GM19467 (cell line): ENCODE results near the gene MLLT1.

ENCODE experiments used
- ATAC-seq: cut with Tn5 transposase; IDR thresholded peaks from one replicate; pipeline ENCODE4 v1.9.1; 2021; ENCODE audit warnings: mild to moderate bottlenecking, moderate library complexity; ENCODE audit not compliant: unreplicated experiment

The MLLT1 gene

GRCh38 chr19:6260376-6260775 lies 19.4 kb downstream of the MLLT1 start:
- ATAC-seq: no peak

DNA sequence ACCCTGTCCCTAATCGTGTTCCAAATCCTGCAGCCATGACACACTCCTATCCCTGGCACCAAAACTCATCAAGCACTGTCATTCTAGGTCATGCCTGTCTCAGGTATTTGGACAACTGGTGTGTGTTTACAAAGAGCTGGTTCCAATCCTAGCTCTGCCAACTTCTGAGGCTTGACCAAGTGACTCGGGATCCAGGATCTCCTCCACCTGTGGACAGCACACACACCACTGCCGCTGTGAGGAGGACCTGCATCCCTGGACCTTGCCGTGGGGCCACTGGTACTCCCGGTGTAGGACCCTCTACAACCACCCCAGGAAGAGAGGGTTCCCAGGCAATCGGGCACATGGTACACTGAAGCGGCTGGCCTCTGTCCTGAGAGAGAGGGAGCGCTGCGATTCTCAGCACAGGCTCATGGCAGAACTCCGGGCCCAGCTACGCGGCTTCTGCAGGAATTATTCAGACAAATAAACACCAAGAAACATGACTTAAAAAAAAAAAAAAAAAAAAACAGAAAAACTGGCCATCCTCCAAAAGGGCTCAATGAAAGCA lies 20.4 kb downstream of the MLLT1 start:
- no peak for ATAC-seq

- no peak for ATAC-seq
These were observed 20.9 kb downstream of the MLLT1 start for GRCh38 chr19:6258812-6259311.

DNA sequence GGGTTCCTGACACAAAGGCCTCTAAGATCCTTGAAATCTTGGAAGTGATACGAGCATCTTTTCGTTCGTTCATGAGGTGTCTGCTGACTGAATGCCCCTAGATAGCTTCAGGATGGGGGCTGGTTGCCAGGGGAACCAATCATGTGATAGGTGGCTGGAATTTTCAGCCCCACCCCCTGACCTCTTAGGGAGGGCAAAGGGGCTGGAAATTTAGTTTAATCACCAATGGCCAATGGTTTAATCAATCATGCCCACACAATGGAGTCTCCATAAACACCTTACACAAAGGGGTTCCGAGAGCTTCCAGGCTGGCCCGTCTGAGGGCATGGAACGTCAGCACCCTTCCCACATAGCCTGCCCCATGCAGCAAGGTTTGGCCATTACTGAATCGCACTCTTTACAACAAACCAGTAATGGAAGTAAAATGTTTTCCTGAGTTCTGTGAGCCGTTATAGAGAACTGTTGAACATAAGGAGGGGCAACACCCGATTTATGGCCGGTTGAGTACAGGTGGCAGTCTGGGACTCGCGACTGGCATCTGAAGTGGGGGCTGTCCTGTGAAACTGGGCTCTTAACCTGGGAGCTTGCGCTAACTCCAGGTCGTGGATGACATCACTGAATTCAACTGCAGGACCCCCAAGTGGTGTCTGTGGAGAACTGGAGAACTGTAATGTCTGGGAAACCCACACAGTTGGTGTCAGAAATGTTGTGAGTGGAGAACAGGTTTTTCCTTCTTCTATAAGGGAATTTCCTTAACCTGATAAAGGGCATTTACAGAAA lies 25.6 kb downstream of the MLLT1 start:
- no peak for ATAC-seq

DNA sequence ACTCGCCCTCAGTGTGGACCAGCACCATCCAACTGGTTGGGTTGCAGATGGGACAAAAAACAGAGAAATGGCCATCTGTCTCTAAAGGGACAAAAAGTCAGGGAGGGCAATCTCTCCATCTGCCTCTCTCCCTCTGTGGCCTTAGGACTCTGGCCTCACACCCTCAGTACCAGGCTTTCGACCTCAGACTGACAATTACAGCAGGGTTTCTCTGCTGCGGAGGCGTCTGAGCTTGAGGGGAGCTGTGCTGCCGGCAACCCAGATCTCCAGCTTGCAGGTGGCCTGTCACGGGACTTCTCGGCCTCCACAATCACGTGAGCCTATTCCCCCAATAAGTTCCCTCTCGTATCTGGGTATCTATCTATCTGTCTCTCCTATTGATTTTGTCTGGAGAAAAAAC lies 27.7 kb downstream of the MLLT1 start:
- no peak for ATAC-seq

GRCh38 chr19:6250909-6251308 lies 28.9 kb downstream of the MLLT1 start:
- no peak for ATAC-seq

GRCh38 chr19:6250024-6250615 lies 29.7 kb downstream of the MLLT1 start:
- no peak for ATAC-seq

DNA sequence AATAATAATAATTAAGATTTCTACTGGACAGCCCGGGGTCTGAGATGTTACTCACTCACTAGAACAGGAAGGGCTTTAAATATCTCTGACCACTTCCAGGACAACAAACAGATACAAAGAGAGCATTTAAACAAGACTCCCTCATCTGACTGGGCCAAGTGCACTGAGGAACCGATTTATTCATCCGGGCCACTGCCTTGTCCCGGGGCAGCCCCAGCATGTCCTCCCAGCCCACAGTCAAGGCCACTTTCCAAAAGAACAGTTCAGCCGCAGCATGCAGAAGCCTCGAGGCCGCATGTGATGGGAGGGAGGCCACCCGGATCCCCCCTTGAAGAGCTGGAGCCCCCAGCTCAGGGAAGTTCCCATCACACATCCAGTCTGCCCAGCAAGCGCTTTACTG lies 30.5 kb downstream of the MLLT1 start:
- ATAC-seq: no peak

DNA sequence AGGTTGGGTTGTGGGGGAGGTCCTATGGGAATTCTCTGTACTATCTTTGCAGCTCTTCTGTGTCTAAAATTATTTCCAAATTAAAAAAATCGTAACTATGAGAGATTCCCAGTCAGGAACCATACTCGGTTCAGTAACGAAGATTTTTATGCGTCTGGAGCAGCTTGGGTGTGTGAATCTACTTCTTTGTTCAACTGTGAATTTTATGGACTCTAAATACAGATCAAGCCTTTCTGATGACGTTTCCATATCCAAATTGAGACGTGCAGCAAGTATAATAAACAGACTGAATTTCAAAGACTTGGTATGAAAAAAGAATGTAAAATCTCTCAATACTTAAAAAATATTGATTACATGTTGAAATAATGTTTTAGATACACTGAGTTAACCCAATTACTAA lies 30.9 kb downstream of the MLLT1 start:
- ATAC-seq: no peak

DNA sequence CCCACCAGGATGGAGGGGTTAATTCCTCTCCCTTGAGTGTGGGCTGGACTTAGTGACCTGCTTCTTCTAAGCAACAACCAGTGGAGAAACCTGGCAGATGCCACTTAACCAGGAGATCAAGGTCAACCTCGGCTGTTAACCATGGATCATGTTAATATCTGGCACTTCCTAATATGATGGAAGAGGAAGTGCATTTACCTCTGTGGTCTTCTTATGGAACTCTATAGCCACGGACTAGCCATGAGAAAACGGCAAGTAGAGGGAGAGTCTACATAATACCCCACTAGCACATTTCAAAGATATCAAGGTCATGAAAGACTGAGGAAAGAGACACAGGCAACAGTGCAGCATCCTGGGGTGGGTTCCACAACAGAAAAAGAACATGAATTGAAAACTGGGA lies 31.4 kb downstream of the MLLT1 start:
- no peak for ATAC-seq

- ATAC-seq: no peak
These were observed 32.8 kb downstream of the MLLT1 start for GRCh38 chr19:6247007-6247288.

DNA sequence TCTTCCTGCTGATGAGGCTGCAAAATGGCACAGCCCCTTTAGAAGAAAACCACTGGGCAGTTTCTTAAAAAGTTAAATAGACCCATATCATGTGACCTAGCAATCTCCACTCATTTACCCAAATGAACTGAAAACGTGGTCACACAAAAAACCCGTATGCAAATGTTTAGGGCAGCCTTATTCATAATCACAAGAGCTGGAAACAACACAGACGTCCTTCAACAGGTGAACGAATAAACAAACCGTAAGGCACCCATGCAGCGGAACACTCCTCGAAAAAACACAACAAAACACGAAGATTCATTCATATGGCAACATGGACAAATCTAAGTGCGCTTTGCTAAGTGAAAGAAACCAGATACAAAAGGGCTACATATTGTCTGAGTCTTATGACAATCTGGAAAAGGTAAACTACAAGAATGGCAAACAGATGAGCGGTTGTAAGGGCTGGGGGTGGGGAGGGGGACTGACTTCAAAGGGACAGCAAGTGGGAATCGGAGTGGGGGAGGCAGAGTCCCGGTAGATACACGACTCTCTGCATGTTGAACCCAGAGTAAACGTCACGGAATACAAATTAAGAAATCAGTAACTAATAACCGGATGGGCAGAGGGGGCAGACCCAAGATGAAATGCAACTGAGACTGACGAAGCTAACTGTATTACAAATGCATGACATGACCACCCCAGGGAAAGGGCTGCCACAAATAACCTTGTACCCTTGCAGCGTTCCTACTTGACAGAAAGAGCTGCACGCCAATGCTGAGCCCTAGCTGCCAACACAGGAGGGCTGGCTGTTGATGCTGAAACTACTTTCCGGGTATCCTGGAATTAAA lies 33.4 kb downstream of the MLLT1 start:
- ATAC-seq: no peak

DNA sequence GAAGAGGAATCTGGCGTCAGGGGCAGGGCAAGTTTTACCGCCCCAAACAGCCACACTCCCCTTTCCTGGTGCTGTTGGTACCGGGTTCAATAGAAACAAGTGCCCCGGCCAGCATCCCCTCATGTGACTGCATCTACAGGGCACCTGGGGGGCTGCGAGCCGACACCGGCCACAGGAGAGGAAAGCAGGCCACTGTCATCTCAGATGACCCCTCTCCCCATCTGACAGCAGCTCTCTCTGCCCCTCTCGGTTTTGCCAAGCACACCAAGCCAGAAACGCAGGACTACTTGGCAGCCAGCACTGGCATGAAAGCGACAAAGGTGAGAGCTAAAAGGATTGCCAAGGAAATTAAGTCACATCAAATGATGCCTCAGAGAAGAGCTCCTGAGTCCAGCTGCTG lies 37.1 kb downstream of the MLLT1 start:
- no peak for ATAC-seq

- ATAC-seq: no peak
These were observed 37.9 kb downstream of the MLLT1 start for GRCh38 chr19:6241680-6242377.

DNA sequence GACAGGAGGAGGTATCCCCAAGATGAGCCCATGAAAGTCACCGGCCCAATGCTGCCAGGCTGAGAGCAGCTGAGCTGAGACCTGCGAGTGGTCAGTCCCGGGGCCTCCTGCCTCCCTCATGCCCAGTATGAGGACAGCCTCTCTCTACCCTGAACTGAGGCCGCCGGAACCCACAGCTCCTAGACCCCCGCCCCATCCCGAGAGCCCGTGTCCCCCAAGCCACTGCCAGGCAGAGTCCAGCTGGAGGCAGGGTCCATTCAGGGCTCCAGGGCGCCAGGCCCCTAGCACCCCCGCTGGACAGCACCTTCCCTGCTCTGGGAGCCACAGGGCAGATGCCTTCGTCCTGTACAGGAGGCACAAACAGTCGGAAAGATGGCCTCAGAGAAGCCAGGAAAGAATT lies 38.7 kb downstream of the MLLT1 start:
- no peak for ATAC-seq

GRCh38 chr19:6239871-6240676 lies 39.7 kb downstream of the MLLT1 start:
- no peak for ATAC-seq

DNA sequence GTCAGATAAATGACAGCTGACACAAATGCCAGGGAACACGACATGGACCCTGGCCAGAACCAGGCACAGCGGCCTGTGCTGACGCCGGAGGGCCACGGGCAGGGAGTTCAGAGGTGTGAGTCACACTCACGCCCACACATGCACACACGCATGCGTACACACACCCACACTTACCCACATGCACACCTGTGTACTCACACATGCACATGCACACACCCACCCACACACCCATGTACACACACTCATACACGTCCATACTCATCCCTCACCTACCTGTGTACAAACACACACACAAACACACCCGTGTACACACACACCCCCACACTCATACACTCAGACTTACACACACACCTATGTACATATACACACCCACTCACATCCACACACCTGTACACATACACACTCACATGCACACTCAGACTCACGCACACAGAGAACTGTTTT lies 40.4 kb downstream of the MLLT1 start:
- no peak for ATAC-seq

- ATAC-seq: no peak
These were observed 41.0 kb downstream of the MLLT1 start for GRCh38 chr19:6238643-6239281.

- no peak for ATAC-seq
These were observed 41.5 kb downstream of the MLLT1 start for GRCh38 chr19:6238256-6238642.
